Glutamatergic neuron (in vitro differentiated cells): ENCODE results near the gene FCRL3. TPM values are rescaled to one million over a fixed set of nuclear protein-coding genes. Genes with fewer than 3 reads are reported as not detected.

Experiments used
- DNase-seq: peaks from one replicate; pipeline ENCODE4 v3.0.0; 2022
- H3K27ac Mint-ChIP-seq: one replicate; pipeline ENCODE4 v1.8.0; 2020; ENCODE audit warnings: mild to moderate bottlenecking, mixed read lengths, inconsistent platforms; ENCODE audit not compliant: unreplicated experiment
- H3K27me3 Mint-ChIP-seq: one replicate; pipeline ENCODE4 v1.8.0; 2020; ENCODE audit warnings: mild to moderate bottlenecking, moderate library complexity, mixed read lengths, inconsistent platforms; ENCODE audit not compliant: unreplicated experiment
- H3K36me3 Mint-ChIP-seq: one replicate; pipeline ENCODE4 v1.8.0; 2020; ENCODE audit warnings: mild to moderate bottlenecking, mixed read lengths, inconsistent platforms; ENCODE audit not compliant: unreplicated experiment
- H3K4me1 Mint-ChIP-seq: one replicate; pipeline ENCODE4 v1.8.0; 2020; ENCODE audit warnings: mild to moderate bottlenecking, low read depth, mixed read lengths, inconsistent platforms; ENCODE audit not compliant: unreplicated experiment
- H3K4me3 Mint-ChIP-seq: one replicate; pipeline ENCODE4 v1.8.0; 2020; ENCODE audit warnings: mild to moderate bottlenecking, mixed read lengths, inconsistent platforms; ENCODE audit not compliant: unreplicated experiment
- H3K9me3 Mint-ChIP-seq: one replicate; pipeline ENCODE4 v1.8.0; 2020; ENCODE audit warnings: mild to moderate bottlenecking, moderate library complexity, mixed read lengths, inconsistent platforms; ENCODE audit not compliant: unreplicated experiment
- CTCF ChIP-seq: fragments of 200-600 bp; sonication (generic); IDR thresholded peaks from one replicate; pipeline ENCODE4 v1.5.0; 2021; ENCODE audit not compliant: partially characterized antibody, unreplicated experiment
- total RNA-seq: library from RNA; stranded (reverse); fragmentation: NEBNext Ultra II Directional; extraction: Animal tissue kit (Norgen Biotek cat#: 25700); gene quantifications from one replicate; pipeline ENCODE4 v1.2.1, GENCODE V29; 2021; ENCODE audit not compliant: unreplicated experiment

FCRL3 gene
- total RNA-seq, 1 donor from 2014 or later: not detected

DNA sequence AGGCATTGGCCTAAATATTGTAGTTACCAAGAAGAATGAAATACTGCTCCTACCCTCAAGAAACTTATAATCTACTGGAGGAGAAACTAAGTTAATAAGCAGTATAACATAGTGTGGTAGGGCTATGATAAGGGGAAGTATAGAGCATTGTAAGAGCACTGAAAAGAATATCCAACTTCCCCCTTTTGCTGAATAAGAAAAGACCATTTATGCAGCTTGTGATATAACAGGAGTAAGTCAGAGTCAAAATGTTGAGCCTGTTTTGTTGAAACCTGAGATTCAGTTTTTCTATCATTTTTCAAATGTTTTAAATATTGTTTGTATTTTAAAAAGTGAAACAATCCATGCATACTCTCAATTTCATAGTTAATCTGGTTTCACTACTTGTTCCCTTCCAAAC lies 54.4 kb downstream of the FCRL3 start:
- TF ChIP-seq CTCF: no peak
- Mint-ChIP-seq H3K27ac (no peak overlapping the region), H3K27me3 (no peaks in the 10 kb centered on the region), H3K36me3 (no peaks in the 10 kb centered on the region), H3K4me3 (no peak overlapping the region), H3K9me3 (no peaks in the 10 kb centered on the region), H3K4me1 (no peaks in the 10 kb centered on the region)
- DNase-seq: no peak

DNA sequence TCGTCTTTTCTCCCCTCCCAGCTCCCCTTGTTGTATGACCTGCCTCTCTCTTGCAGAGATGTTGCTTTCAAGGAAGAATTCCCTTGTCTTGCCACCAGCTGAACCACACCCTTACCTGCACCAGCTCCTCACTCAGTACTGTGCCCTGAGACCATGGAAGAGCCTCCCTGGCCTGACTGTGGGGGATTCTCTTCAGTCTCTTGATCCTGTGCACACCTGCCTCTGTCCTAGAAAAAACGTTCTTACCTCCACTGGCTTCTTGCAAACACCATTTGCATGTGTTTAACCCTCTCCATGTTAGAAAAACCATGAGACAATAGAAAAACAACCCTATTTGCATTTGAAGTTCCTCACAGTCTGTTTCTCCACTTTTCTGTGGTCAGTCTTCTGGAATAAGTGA lies 59.4 kb downstream of the FCRL3 start:
- no peak for DNase-seq
- no peak overlapping the region for H3K27ac Mint-ChIP-seq

GRCh38 chr1:157639800-157640199 lies 60.8 kb downstream of the FCRL3 start:
- TF ChIP-seq CTCF: no peak
- no peaks in the 10 kb centered on the region for H3K36me3 Mint-ChIP-seq
- no peak overlapping the region for H3K4me3 Mint-ChIP-seq
- peaks cover 2% of the 10 kb centered on the region for H3K9me3 Mint-ChIP-seq
- no peak overlapping the region for H3K27ac Mint-ChIP-seq
- no peaks in the 10 kb centered on the region for H3K27me3 Mint-ChIP-seq
- DNase-seq: no peak
- no peaks in the 10 kb centered on the region for H3K4me1 Mint-ChIP-seq

More for the DNA sequence above, 59.4 kb downstream of the FCRL3 start:
- no peak for TF ChIP-seq CTCF
- Mint-ChIP-seq H3K36me3 (no peaks in the 10 kb centered on the region), H3K4me1 (no peaks in the 10 kb centered on the region), H3K4me3 (no peak overlapping the region), H3K27me3 (no peaks in the 10 kb centered on the region), H3K9me3 (peaks cover 2% of the 10 kb centered on the region)

- Mint-ChIP-seq H3K9me3 (no peaks in the 10 kb centered on the region), H3K4me3 (no peak overlapping the region), H3K4me1 (no peaks in the 10 kb centered on the region), H3K36me3 (no peaks in the 10 kb centered on the region), H3K27ac (no peak overlapping the region), H3K27me3 (no peaks in the 10 kb centered on the region)
- DNase-seq: no peak
- TF ChIP-seq CTCF: no peak
Observed at GRCh38 chr1:157628773-157629172, 71.8 kb downstream of the FCRL3 start.

Other genes starting within 250 kb of the FCRL3 start
- gene FCRL5, start 148.3 kb downstream of the FCRL3 start, total RNA-seq: not detected
- not detected for gene FCRL4, start 102.7 kb downstream of the FCRL3 start, total RNA-seq
- gene FCRL2, start 76.4 kb upstream of the FCRL3 start, total RNA-seq: not detected
- not detected for gene FCRL1, start 119.4 kb upstream of the FCRL3 start, total RNA-seq
- gene CD5L, start 141.0 kb upstream of the FCRL3 start, total RNA-seq: not detected